HEK293 (cell line): ENCODE data around the gene RAG1.

ENCODE experiments used
- CTCF ChIP-seq: fragments of 450-650 bp; formaldehyde crosslinking; IDR thresholded peaks from 2 replicates; pipeline ENCODE4 v1.5.1; 2016; ENCODE audit warnings: missing biosample characterization, missing genetic modification characterization
- KLF8 ChIP-seq: fragments of 450-650 bp; formaldehyde crosslinking; IDR thresholded peaks from 2 replicates; pipeline ENCODE4 v1.5.1; 2016; ENCODE audit warnings: missing biosample characterization, missing genetic modification characterization
- PBX3 ChIP-seq: sonication (generic); formaldehyde crosslinking; IDR thresholded peaks from 2 replicates; pipeline ENCODE4 v1.8.1; 2022; ENCODE audit warnings: mild to moderate bottlenecking, moderate library complexity, missing genetic modification reagents
- PRDM1 ChIP-seq: fragments of 450-650 bp; formaldehyde crosslinking; IDR thresholded peaks from 2 replicates; pipeline ENCODE4; 2016; ENCODE audit warnings: missing biosample characterization, missing genetic modification characterization
- PRDM10 ChIP-seq: fragments of 450-650 bp; formaldehyde crosslinking; IDR thresholded peaks from 2 replicates; pipeline ENCODE4 v1.5.1; 2016; ENCODE audit warnings: missing biosample characterization, missing genetic modification characterization
- REST ChIP-seq: fragments of 450-650 bp; formaldehyde crosslinking; IDR thresholded peaks from 2 replicates; pipeline ENCODE4 v1.5.1; 2016; ENCODE audit warnings: missing biosample characterization, missing genetic modification characterization
- TCF7L2 ChIP-seq: IDR thresholded peaks from 2 replicates; pipeline ENCODE4 v1.6.1; 2011; ENCODE audit warnings: low read depth, mild to moderate bottlenecking, inconsistent platforms, low read length, moderate library complexity, borderline replicate concordance
- ZNF48 ChIP-seq: fragments of 450-650 bp; formaldehyde crosslinking; IDR thresholded peaks from 2 replicates; pipeline ENCODE4 v1.5.1; 2016; ENCODE audit warnings: missing biosample characterization, missing genetic modification characterization
- ZNF501 ChIP-seq: fragments of 450-650 bp; formaldehyde crosslinking; IDR thresholded peaks from 2 replicates; pipeline ENCODE4 v1.5.1; 2016; ENCODE audit warnings: missing biosample characterization, missing genetic modification characterization
- ZNF561 ChIP-seq: fragments of 450-650 bp; IDR thresholded peaks from 2 replicates; pipeline ENCODE4 v1.5.1; 2018; ENCODE audit warnings: missing biosample characterization, missing genetic modification characterization, borderline replicate concordance
- ZNF629 ChIP-seq: fragments of 450-650 bp; formaldehyde crosslinking; IDR thresholded peaks from 2 replicates; pipeline ENCODE4 v1.5.1; 2017; ENCODE audit warnings: missing biosample characterization, missing genetic modification characterization
- ZNF664 ChIP-seq: fragments of 450-650 bp; formaldehyde crosslinking; IDR thresholded peaks from 2 replicates; pipeline ENCODE4 v1.5.1; 2016; ENCODE audit warnings: missing biosample characterization, missing genetic modification characterization

- TF ChIP-seq ZNF664 (tag by site-specific recombination) (no peak), ZNF48 (tag by site-specific recombination) (no peak), PRDM1 (tag by site-specific recombination) (no peak), ZNF561 (tag by site-specific recombination) (no peak), CTCF (no peak), ZNF501 (tag by site-specific recombination) (no peak), REST (tag by site-specific recombination) (no peak), PBX3 (CRISPR knock-in tag) (no peak), TCF7L2 (peak; percentile 75; the same call in 1 of the 2 replicates), ZNF629 (tag by site-specific recombination) (0 out of 2 replicates have a peak, but pooled peaks have one; percentile 17), KLF8 (tag by site-specific recombination) (no peak), PRDM10 (no peak)
Measured at GRCh38 chr11:36628765-36629244, 61.0 kb downstream of the RAG1 start.
